GM19193 (cell line): ENCODE data around the gene CDK5R1.

ENCODE experiments used
- POLR2A ChIP-seq: IDR thresholded peaks from 4 replicates; pipeline ENCODE4 v1.6.1; 2011; ENCODE audit not compliant: insufficient read depth, insufficient read length; ENCODE audit errors: extremely low read depth

CDK5R1 gene

GRCh38 chr17:32461853-32462617 is 24.8 kb upstream of the CDK5R1 start:
- TF ChIP-seq POLR2A = no peak

DNA sequence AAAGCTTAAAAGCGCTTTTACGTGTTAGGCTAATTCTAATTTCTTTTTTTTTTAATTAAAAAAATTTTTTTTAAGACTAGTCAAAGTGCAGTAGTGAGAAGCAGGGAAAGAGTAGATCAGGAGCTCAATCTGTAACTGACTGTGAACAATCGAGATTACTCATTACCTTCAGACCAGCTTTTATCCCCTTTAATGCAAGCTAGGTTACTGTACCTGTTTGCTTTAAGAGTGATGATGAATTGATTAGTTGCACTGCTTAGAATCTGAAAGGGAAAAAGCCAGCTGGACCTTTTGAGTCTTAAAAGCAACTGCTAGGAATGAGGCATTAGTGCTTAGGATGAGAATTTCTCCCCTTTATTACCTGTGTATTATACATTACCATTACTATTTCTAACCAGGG is 23.5 kb upstream of the CDK5R1 start:
- TF ChIP-seq POLR2A = no peak

- no peak for TF ChIP-seq POLR2A
Measured at GRCh38 chr17:32464374-32464773, 22.4 kb upstream of the CDK5R1 start.

GRCh38 chr17:32467949-32468348 is 18.8 kb upstream of the CDK5R1 start:
- no peak for TF ChIP-seq POLR2A

GRCh38 chr17:32470405-32471167 is 16.2 kb upstream of the CDK5R1 start:
- TF ChIP-seq POLR2A = no peak

- TF ChIP-seq POLR2A = no peak
Measured at GRCh38 chr17:32471652-32472051, 15.1 kb upstream of the CDK5R1 start.

GRCh38 chr17:32475258-32475657 is 11.5 kb upstream of the CDK5R1 start:
- no peak for TF ChIP-seq POLR2A

- TF ChIP-seq POLR2A = no peak
Measured at GRCh38 chr17:32477220-32477619, 9.6 kb upstream of the CDK5R1 start.

DNA sequence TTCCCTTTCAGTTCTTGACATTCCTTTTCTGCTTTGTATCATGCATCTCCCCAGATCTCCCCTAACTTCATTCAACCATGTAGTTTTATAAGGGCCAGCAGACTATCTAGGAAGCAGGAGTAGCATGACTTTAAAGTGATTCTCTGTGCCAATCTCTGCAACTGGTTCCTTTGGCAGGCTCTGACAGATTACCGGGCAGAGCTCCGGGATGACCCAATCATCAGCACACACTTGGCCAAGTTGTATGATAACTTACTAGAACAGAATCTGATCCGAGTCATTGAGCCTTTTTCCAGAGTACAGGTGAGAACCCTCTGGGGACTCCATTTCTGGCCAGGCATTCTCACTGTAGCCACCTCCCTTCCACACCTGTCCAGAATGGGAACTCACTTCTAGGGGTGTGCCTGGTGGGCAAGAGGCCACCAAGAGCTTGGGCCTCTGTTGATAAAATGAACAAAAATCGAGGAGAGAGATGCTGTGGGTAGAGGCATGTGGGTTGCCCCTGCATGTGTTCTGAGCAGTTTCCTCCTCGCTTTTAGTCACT is 7.6 kb upstream of the CDK5R1 start:
- no peak for TF ChIP-seq POLR2A

GRCh38 chr17:32481193-32481592 is 5.6 kb upstream of the CDK5R1 start:
- no peak for TF ChIP-seq POLR2A

DNA sequence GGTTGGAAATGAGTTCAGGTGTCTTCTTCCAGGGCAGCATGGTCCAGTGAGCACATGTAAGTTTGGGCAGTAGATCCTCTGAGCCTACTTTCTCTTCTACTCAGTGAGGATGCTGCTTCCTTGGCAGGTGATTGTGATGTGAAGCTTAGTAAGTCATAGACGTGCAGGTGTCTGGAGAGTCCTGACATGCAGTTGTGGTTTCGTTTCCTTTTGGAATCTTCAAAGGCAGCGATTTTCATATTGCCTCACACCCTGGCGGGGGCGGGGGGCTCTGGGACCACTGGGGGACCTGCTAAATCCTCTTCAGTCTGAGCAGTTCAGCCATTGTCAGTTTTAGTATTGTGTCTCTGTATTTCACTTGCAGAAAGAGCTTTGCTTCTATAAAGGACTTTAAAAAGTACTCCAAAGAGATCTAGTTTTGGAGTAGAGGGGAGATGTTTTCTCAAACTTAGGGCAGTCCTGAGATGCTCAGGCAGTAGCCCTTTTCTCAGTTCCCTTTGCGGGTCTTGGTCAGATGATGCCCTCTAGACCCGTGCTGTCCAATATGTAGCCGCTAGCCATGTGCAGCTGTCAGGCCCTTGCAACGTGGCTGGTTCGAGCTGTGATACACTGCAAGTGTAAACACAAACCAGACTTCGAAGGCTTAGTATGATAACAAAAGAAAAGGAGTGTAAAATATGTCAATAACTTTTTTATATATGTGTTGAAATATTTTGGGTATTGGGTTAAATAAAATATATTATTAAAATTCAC is 4.0 kb upstream of the CDK5R1 start:
- no peak for TF ChIP-seq POLR2A

DNA sequence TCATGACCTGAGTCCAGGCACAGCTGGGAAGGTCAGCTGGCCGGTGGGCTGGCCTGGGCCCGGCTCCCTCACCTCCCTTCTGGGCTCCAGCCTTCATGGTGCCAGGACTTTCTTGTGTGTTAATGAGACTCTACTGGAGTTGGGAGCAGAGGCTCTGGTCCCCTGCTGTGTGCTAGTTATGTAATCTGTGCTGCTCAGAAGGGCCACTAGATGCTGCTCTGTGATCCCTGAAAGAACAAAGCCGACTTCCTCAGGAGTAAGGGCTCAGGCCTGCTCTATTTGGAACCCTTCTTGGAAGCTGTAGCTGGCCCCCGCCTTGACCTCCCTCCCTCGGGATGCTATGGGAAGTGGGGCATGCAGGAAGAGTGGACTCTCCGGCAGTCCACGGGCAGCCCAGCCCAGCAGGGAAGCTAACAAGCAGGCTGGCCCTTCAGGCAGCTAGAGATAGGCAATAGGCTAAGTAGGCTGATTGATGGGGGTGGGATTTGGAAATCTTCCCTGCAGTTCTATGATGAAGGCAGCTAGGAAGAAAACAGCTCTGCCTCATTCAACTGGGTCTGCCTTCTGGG is 3.3 kb upstream of the CDK5R1 start:
- TF ChIP-seq POLR2A = no peak

DNA sequence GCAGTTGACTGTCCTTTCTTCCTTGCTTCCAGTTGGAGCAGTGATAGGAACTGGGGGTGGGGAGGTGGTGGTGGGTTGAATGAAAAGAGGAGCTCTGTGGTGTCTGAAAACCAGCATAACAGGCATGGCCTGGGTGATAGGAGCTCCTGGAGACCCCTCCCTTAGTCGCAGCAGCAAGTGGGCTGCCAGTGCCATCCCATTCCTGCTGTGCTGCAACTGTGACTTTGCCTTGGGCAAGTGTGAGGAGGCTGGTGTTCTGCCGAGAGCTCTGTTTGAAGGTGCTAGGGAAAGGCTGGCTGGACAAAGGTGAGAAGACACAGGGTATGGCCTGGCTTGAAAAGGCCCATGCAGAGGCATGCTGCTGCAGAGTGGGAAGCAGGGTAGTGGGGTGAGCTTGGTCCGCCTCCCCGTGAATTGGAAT is 2.7 kb upstream of the CDK5R1 start:
- TF ChIP-seq POLR2A = no peak

DNA sequence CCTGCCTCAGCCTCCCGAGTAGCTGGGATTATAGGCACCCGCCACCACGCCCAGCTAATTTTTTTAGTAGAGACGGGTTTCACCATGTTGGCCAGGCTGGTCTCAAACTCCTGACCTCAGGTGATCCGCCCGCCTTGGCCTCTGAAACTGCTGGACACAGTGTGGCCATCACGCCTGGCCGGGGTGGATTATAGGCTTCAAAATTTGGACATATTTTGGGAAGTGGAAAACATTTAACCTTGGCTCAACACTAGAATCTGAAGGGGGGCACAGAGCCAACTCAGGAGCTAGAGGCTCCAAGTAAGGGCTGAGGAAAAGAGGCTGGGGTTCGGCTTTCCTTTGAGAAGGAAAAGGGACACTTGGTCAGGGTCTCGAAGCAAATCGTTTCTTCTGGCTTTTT is 2.2 kb upstream of the CDK5R1 start:
- no peak for TF ChIP-seq POLR2A
